OCI-M2 (cell line): ENCODE data around the gene SMIM28.
"Not testable (repeated sequence)": the region's sequence is repeated elsewhere in the genome, so short reads cannot be mapped to it uniquely, and the experiment has no call there.

ENCODE experiments used
- DNase-seq: peaks from one replicate; lab custom pipeline; 2025; ENCODE audit not compliant: unreplicated experiment; lab: John Stamatoyannopoulos, UW

Gene SMIM28

DNA sequence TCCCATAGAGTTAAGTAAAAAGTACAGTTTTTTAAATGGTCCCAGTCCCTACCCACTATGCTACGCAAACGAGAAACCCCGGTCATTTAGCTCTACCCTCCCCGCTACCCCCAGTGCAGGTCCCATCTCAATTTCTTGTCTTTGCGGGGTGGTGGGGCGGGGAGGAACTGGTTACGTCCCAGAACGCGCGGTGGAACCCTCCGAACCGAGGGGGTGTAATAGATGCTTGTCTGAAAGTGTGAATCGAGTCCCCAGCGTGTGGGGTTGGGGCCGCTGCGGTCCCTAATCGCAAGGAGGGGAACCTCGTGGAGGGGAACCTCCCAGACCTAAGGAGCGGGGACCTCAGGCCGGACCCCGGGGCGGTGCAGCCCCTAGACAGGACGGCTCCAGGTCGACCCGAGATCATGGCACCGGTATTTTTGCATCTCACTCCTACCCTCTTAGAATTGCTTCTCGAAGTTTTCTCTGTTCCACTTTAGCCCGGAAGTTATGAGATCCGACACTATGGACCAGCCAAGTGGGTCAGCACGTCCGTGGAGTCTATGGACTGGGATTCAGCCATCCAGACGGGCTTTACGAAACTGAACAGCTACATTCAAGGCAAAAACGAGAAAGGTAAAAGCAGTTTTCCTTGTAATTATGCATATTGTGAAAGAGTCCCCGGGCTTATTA, 27.1 kb downstream of the SMIM28 start:
- no peak for DNase-seq

DNA sequence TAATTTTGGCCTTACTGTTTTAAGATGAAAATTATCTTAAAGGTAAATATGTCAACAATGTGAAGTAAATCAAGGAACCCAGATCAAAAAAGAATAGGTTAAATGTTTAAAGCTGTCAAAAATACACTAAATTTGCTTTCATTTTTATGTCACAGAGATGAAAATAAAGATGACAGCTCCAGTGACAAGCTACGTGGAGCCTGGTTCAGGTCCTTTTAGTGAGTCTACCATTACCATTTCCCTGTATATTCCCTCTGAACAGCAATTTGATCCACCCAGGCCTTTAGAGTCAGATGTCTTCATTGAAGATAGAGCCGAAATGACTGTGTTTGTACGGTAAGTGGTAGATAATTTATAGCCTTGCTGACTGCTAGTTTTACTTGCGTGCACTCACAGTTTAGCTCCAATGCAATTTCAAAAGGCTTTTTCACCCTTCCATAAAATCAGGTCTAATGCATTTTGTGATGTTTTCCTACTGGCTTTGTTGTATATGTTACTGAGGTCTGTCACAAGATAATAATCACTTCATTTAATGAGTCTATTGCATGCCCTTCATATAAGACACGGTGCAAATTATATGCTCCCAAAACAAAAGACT, 28.2 kb downstream of the SMIM28 start:
- no peak for DNase-seq

- DNase-seq, result no peak
Measured at GRCh38 chr6:138406443-138406842, 28.7 kb downstream of the SMIM28 start.

GRCh38 chr6:138410048-138410735, 32.5 kb downstream of the SMIM28 start:
- DNase-seq, result no peak

DNA sequence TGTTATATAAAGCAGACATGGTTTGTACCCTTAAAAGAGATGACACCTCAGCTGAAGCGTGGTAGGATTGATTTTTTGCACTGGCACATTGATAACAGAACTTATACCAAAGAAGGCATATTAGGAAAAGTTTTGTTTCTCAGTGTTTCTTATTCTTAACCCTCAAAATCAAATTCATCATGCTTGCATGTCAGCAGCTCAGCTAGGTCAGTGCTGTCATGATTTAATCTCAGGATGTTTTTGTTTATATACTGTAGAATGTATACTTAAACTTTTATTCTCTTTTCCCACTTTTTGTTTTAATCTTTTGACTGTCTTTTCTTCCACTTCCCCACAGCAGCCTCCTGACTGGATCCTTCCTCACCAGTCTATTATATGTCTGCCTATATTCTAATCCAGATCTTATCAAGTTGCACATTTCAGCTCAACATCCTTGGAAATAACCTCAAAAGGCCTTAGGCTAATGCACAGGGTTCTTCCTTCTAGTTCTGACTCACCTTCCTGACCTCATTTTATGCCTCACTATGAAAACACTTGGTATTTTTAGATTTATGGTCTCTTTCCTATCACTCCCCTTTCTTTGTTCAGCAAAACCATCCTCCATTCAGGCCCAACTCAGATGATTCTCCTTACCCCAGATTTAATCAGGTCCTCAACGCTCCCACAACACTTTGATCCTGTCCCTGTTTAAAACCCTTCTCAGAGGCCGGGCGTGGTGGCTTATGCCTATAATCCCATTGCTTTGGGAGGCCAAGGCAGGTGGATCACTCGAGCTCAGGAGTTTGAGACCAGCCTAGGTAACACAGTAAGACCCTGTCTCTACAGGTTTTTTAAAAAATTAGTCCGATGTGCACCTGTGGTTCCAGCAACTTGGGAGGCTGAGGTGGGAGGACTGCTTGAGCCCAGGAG, 33.5 kb downstream of the SMIM28 start:
- DNase-seq, result no peak

DNA sequence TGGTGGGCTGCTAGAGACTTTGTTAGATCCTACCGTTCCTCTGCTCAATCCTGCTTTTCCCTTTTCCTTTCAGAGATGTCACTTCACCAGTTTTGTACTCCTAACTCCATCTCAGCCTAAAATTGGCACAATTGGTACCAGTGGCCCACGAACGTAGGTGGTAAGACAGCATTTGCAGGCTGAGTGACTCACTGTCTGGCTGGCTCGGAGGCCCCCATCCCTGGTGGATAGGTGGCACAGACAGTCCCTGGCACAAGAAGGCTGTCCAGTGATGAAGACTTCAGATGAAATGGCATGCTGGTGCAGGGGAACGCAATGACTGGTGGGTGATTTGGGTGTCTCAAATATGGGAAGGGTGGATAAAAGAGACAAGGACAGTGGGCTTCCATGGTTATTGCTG, 37.4 kb downstream of the SMIM28 start:
- DNase-seq, result no peak

DNA sequence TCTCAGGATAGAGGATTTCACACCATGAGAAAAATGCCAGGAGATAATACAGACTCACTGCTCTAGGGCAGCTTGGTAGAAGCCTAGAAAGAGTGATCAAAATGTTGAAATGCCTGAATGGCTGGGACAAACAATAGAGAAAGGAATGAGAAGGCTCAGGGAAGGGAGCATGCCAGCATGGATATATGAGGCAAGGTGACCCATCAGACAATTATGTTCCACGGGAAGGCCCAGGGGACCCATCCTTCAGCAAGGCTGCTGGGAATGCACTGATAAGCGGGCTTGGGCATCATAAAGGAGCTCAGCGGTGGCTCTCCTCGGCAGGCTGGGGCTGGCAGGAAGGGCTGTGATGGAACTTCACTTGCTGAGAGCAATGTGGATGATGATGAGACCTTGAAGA, 38.5 kb downstream of the SMIM28 start:
- no peak for DNase-seq

GRCh38 chr6:138417493-138418117, 39.9 kb downstream of the SMIM28 start:
- DNase-seq, result no peak

GRCh38 chr6:138418118-138418742, 40.5 kb downstream of the SMIM28 start:
- no peak for DNase-seq

GRCh38 chr6:138419766-138420165, 42.1 kb downstream of the SMIM28 start:
- DNase-seq, result no peak

DNA sequence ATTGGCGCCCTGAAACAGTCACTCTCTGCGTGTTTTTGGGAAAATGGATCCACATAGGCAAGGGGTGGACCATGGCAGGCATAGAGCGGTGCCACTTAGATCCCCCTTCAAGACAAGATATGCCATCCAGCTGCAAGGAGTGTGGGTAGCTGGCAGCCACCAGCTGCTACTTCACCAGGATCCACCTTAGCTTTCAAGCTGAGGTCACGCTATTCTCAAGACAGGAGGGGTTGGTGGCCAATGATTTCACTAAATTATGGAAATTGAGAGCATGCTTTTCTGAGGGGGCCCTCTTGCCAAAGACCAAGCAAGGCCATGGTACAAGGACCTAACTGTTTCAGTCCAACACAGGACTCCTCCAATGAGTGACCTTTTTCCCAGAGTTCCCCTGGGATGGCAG, 42.7 kb downstream of the SMIM28 start:
- DNase-seq, result no peak

GRCh38 chr6:138421089-138421488, 43.4 kb downstream of the SMIM28 start:
- no peak for DNase-seq

DNA sequence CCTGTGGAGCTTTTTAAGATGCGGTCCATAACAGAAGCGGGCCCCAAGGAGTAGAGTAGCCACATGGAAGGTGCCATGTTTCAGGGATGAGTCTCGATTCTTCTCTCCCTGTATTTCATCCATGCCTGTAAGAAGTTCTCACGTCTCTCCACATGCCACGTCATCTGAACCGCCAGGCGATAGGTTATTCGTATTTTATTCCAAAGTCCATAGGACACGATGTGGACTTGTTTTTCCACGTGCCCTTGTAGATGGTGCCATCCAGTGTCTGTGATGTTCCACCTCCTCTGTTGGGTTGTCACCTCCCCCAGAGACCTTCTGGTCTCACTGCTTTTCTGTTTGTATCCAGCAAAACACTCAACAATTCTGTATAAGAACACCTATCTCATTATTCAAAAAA, 43.9 kb downstream of the SMIM28 start:
- DNase-seq, result no peak

GRCh38 chr6:138422861-138423260, 45.2 kb downstream of the SMIM28 start:
- no peak for DNase-seq

DNA sequence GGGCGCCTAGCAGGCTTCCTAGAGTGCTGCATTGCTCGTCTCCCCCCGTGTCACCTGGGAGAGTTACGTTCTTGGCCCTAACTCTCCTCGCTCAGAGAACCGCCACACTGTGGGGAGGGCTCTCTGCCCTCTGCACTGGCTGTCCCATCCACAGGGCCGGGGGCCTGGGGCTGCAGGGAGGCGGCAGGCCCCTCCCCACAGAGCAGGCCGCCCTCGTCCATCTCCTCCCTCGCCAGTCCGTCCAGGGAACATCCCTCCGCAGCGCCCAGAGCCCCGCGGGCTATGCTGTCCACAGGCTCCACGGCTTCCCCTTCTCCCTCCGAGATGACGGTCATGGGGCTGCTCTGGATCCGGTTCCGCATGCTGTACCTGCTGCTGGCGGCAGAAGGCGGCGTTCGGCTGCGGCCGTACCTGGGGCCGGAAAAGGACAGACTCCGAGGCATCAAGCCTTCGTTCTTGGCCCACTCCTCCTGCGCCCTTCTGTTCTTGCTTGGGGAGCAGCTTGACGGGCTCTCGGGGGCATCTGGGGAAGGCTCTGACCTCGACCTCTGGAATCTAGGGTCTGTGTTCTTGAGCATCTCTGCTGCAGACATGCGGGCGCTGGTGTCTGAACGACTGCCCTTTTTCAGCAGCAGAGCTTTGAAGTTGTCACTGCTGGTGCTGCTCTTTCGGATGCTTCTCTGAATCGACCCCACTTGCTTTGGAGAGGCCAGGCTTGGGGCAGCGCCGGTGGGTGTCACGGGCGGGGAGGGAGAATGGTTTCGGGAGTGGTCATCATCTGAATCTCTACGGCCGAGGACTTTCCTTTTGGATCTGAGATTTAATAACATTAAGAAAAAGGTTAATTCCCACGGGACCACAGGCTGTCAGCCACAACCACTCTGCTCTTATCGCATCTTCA, 46.5 kb downstream of the SMIM28 start:
- DNase-seq, result no peak

- DNase-seq, result not testable (repeated sequence)
Measured at GRCh38 chr6:138425256-138425655, 47.6 kb downstream of the SMIM28 start.

DNA sequence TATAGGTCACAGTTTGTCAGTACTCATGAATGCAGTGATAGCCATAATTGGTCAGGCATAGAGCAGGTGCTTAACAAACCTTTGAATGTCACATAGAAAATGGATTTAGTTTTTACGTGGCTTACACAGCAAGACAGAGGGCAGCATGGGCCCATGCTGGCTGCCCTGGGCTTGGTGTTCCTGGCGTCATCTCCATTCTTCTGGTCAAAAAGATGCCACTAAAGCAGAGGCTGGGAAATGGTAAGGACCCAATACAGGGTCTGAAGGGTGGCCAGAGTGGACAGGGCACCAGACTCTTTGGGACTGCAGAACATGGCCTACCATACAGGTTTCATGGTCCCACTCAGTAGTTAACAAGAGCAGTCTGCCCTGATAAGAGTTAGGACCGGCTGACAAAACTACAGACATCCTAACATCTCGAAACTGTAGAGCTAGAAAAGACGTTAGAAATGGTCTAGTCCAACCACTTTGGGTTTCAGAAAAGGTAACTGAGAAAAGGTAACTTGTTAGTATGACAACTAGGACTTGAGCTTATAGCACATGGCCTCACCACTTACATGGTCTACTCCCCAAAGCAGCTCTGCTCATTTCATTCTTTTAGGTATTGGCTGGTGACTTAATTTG, 48.9 kb downstream of the SMIM28 start:
- DNase-seq, result no peak

DNA sequence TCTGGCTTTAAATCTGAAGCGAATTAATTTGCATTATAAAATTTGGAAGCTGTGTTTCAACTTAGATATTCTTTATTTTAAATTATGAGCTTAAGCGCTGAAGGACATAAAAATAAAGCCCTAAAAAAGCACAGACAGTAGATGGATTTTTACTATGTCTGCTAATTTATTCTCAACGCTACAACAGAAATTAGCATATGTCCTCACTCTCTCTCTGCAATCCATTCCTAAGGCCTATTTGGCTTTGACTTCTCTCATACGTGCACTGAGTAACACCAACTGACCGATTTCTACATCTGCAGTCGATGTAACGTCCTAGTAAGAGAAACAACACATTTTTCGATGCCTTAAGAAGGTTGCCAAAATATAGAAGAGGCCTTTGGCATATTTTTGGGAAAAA, 50.0 kb downstream of the SMIM28 start:
- DNase-seq, result no peak
